Right lung (tissue), 10 donors: ENCODE results near the gene NAV3. TPM values are rescaled to one million over a fixed set of nuclear protein-coding genes. Genes with fewer than 3 reads are reported as not detected.

ENCODE experiments used
- DNase-seq, 2 donors: peaks; one replicate each; pipeline ENCODE4 v3.0.0-alpha.2; 2013
- long read RNA-seq, 8 donors: transcript quantifications; one replicate each; lab custom pipeline, GENCODE V29; 2026
- polyA plus RNA-seq, 5 donors: library from polyadenylated mRNA; unstranded; fragments of 120-200 nt; gene quantifications; one replicate each; pipeline versions ENCODE4 v1.2.1 to v1.2.3, GENCODE V29; 2013; ENCODE audit warnings: inconsistent platforms in 1 of 5, low replicate concordance in 1 of 5; ENCODE audit not compliant: insufficient read length in 5 of 5, insufficient read depth in 1 of 5

The NAV3 gene, protein sequence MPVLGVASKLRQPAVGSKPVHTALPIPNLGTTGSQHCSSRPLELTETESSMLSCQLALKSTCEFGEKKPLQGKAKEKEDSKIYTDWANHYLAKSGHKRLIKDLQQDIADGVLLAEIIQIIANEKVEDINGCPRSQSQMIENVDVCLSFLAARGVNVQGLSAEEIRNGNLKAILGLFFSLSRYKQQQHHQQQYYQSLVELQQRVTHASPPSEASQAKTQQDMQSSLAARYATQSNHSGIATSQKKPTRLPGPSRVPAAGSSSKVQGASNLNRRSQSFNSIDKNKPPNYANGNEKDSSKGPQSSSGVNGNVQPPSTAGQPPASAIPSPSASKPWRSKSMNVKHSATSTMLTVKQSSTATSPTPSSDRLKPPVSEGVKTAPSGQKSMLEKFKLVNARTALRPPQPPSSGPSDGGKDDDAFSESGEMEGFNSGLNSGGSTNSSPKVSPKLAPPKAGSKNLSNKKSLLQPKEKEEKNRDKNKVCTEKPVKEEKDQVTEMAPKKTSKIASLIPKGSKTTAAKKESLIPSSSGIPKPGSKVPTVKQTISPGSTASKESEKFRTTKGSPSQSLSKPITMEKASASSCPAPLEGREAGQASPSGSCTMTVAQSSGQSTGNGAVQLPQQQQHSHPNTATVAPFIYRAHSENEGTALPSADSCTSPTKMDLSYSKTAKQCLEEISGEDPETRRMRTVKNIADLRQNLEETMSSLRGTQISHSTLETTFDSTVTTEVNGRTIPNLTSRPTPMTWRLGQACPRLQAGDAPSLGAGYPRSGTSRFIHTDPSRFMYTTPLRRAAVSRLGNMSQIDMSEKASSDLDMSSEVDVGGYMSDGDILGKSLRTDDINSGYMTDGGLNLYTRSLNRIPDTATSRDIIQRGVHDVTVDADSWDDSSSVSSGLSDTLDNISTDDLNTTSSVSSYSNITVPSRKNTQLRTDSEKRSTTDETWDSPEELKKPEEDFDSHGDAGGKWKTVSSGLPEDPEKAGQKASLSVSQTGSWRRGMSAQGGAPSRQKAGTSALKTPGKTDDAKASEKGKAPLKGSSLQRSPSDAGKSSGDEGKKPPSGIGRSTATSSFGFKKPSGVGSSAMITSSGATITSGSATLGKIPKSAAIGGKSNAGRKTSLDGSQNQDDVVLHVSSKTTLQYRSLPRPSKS (N-terminal part only)
- 1 to 10 TPM; 3.6 to 7.1 (median 6.5) TPM for polyA plus RNA-seq
- long read RNA-seq, donor 1: 0 reads
- long read RNA-seq, donor 2: 0 reads
- long read RNA-seq, donor 3: 0 reads
- long read RNA-seq, donor 4: 0 reads
- long read RNA-seq, donor 5: 0 reads
- long read RNA-seq, donor 6: 0 reads
- long read RNA-seq, donor 7: 0 reads
- long read RNA-seq, donor 8: 0 reads

DNA sequence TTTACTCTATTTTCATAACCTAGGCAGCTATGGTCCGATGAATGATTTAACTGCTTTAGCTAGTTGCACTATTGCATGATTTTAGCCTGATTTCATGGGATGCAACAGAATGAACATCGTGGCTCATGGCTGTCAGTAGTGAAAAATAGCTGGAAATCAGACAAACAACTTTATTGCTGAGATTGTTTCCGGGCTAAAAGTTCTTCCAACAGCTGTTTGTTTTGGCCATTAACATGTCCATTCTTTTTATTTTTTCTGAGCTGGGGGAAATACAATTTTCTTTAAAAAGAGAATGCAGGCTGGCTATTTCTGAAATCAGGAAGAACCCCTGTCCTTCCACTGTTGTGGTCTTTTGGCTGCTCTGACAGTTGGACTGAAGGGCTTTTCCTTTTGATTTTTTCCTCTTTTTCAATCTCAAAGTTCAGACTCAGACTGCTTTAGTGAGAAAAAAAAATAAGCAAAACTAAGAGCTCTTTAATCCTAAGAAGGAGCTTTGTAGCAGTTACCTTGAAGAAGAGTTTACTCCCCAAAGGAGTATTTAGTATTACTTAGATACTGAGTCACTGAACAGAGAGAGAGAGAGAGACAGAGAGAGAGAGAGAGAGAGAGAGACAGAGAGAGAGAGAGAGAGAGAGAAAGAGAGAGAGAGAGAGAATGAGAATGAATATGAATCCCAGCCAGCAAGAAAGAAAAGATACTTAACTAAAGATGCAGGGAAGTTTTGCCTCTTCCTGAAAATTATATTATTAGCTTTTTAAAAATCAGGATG lies at the start of gene NAV3:
NAV3 (plus strand) TSS at position 312 of the 769 bp plus-strand sequence. CDS start 568 bp downstream, outside the sequence.
- DNase-seq: peak; percentile 66 to 72

DNA sequence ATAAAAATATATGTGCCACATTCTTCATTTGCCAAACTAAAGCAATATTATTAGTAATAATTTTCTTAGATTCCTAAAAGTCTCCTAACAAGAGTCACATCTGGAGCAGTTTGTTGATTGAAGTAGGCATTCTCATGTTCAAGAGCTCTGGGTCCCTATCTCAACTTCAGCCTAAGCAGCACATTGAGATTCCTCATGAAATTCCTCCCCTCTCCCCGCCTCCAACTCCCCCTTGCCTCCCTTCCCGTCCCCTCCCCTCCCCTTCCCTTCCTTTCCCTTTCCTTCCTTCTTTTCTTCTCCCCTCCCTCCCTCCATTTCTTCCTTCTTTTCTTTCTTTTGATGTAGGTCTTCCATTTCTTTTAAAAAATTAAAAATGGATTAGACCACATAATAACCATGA lies 48.7 kb upstream of the NAV3 start:
- DNase-seq: no peak

DNA sequence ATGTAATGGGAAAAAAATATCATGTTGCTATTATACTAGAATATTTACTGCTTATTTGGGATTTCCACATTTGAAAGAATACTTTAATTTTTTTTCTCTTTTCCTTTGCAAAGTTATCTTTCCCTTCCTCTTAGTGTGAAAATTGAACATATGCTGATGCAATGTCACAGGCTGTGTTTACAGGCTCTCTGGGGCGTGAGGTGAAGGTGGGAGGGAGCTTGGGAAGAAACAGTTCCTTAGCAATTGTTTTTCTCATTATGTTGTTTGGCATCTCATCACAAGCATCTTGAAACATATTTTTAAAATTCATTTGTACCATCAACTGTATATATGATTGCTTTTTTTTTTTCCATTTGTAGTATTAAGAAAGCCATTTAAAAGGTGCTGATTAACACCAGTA lies 47.9 kb upstream of the NAV3 start:
- DNase-seq: no peak

DNA sequence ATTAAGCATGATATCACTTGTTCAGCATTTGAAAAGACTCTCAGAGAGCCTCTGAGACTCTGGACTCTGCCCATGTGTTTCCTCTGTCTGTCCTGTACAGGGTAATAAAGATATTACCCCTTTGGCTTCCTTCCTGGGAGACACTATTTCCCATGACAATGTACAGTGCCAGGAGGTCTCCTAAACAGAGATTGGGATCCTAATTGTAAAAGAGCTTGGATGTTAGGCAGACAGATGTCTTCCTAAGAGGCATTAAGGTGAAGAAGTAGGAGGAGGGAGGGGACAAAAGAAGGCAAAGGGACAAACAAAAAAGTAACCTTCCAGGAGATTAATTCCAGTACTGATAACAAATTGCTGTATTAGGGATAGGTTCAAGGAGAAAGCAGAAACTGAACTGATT lies 45.5 kb upstream of the NAV3 start:
- no peak for DNase-seq

DNA sequence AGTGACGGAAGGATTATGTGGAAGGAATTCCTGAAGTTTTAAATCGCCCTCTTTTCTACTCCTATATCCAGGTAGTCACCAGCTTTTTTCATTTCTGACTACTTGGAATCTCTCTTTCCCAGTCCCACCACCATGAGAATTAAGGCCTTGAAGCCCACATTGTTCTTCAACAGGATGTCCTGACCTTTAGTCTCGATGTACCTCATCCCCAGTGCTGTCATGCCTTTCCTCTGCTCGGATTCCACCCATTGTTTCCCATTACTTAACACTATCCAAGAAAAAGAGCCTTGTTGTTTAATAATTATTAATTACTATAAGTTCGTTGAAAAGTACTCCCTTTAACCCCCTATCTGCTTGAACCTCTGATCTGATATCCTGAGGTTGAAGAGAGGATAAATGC lies 44.0 kb upstream of the NAV3 start:
- DNase-seq: no peak

DNA sequence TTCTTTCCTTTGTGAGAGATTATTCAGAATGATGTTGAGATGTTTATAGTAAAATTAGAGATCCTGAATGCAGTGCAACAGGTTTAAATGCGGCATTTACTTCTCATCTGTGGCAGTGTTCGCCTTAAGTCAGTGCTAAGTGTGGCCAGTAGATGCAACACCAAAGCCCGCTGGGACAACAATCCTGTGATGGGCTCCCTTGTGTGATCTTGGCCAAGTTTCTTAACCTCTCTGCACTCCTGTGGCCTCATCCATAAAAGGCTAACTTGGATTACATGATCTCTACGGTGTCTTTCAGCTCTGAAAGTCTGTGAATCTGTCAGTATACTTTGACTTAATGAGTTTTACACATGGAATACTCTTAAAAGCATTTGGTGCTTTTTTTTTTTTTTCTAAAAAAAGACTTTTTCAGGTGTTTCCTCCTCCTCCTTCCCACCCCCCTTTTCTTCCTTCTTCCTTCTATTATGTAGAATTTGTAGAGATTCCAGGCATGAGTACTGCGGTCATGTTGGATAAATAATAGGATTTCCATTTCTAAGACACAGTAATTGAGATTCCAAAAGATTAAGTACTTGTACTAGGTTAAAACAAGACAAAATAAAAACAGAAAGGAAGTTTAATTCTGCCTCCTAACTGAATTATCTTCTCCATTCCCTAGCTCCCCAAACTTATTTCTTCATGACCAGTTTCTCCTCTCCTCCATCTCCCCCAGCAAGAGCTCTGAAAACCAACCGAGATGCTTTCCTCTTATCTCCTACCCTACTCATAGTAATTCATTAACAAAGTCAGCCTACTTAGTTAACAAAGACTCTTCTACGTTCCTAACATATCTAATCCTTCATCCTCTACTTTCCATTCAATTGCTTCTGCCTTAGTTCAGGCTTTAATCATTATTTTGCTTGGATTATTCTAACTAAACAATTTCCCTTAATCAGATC lies 42.2 kb upstream of the NAV3 start:
- no peak for DNase-seq

DNA sequence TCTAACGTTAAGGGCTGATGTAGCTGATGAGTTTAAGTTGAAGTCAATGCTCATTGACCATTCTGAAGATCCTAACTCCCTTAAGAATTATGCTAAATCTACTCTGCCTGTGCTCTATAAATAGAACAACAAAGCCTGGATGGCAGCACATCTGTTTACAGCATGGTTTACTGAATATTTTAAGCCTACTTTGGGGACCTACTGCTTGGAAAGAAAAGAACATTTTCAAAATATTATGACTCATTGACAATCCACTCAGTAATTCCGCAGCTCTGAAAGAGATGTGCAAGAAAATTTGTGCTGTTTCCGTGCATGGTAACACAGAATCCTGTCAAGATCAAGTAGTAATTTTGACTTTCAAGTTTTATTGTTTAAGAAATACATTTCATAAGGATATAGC lies 35.0 kb upstream of the NAV3 start:
- DNase-seq: no peak

DNA sequence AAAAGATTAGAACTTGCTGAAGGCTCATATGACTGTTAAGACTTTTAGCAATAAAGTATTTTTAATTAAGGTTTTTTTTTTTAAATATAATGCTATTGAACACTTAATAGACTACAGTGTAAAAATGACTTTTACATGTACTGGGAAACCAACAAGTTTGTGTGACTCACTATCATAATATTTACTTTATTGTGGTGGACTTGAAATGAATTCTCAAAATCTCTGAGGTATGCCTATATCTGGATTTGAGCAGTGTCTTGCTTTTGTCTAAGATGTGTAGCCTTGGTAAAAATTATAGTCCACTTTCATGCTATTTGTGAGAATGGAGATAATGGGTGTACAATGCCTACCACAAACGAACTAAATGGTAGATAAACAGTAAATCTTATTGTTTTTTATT lies 33.9 kb upstream of the NAV3 start:
- no peak for DNase-seq

DNA sequence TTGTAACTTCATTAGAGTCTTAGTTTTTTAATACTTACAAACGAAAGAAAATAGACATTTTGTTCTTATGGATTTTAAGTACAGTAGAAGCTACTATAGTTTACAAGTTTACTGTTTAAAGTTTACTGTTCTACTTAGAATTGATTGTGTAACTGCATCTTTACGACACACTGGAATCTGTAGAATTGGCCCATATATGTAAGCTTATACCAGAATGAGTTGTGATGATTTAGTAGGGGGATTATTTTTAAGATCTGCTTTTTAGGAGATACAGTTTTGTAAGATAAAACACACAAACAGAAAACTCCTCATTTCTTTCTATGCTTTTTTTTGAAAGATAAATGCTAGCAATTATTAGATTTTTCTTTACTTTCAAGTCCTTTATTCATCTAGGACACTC lies 30.2 kb upstream of the NAV3 start:
- DNase-seq: no peak

DNA sequence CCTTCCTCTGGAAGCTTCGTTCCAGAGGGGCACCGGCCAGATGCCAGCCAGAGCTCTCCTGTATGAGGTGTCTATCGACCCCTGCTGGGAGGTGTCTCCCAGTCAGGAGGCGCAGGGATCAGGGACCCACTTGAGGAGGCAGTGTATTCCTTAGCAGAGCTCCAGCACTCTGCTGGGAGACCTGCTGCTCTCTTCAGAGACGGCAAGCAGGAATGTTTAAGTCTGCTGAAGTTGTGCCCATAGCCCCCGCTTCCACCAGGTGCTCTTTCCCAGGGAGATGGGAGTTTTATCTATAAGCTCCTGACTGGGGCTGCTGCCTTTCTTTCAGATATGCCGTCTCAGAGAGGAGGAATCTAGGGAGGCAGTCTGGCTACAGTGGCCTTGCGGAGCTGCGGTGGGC lies 22.2 kb upstream of the NAV3 start:
- DNase-seq: no peak

DNA sequence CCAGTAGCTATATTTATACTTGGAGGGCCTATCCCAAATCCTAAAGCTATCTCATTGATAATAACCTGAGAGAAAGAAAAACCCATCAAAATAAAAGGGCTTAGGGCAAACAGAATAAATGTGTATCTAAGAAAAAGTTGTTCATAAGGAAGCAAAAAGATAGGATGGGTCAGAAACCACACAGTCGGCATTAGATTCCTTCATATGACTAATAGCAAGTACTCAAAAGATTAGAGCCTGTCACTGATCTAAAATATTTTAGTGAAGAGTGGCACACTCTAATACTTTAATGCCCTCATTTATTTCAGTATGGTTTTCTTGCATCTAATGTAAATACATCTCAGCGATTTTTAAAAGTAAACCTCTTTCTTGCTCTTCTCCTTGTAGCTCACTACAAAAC lies 17.1 kb upstream of the NAV3 start:
- no peak for DNase-seq

DNA sequence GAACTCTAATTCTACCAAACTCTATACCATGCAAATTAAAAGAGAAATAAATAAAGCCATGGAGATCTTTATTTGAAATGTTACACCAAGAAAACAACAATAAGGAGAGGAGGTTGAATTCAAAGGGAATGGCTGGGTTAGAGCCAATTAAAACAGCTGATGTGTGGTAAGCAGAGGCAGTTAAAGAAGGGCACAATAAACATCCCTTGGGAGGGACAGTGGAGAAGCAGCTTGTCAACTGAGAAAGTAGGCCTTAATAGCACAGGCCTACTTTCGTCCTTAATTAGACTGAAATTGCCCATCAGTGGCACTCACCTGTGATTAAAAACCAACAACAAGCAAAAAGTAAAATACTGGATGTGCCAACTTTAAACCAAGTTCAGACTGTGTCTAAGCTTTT lies 16.3 kb upstream of the NAV3 start:
- DNase-seq: no peak

DNA sequence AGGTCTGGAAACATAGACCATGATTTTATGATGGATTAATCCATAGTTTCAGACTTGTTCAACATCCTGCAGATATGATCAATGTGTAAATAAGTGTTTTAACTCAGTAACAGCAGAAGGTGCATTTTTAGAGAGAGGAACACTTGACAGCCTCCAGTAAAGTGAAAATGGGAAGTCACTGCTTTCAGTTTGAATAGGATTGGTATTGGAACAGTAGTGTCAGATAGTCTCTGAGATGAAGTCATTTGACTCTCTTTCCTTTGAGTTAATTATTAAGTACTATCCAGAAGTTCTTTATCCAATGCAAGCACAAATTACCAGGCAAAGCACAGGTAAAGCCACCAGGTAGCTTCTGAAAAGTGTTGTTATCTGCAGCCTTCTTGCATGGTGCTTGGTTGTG lies 14.5 kb upstream of the NAV3 start:
- DNase-seq: no peak

DNA sequence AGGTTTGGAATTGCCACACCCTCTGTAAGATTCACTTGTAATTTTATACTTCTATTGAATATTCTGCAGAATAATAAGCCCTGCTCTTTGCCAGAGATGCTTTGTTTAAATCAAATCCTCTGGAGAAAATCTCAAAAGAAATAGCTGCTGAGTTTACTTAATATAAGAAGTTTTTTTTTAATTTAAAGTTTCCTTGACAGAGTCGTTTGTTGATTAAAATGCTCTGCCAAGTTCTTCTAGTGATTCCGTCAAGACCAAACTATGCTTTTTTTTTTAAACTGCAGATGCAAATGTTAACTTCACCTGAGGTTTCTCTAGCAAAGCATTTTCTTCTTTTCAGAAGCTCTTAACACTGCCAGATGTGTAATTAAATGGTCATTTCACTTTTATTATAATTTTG lies 13.4 kb upstream of the NAV3 start:
- no peak for DNase-seq

DNA sequence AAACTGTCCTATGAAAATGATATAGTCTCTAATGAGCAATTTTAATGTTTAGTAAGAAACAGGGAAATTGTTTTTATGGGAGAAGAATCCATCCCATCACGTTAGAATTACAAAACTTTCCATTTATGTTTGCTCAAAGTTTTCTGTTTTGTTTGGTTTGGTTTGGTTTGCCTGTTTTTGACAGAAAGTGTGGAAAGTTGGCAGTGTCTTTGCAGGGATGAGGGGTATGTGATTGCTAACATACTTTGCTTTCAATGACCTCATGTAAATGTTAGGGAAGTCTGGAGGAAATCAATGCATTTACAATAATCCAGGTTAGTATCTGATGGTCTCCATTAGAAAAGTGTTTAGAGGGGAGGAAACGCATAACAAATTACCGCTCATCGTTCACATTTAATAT lies 12.3 kb upstream of the NAV3 start:
- DNase-seq: no peak

DNA sequence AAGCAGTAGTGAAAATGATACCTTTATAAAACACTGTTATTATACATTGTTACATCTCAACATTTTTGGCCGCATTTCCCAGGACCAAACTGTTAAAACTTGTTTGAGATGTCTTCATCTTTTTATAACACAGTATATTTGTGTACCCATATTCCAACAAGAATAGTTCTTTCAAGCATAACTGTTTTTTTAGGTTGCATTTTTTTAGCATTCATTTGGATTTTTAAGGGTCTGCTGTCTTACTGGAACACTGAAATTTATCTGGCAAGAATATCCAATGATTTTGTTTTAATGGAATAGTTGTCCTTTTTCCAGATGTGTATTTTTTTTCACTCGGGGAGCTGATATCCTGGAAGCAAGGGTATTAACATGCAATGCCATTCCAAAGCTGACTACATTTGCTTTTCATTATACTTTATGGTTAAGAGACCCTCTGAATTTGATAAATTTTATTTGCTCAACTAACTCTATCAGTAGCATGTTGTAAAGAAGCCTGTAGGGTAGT lies 8.9 kb upstream of the NAV3 start:
- no peak for DNase-seq

DNA sequence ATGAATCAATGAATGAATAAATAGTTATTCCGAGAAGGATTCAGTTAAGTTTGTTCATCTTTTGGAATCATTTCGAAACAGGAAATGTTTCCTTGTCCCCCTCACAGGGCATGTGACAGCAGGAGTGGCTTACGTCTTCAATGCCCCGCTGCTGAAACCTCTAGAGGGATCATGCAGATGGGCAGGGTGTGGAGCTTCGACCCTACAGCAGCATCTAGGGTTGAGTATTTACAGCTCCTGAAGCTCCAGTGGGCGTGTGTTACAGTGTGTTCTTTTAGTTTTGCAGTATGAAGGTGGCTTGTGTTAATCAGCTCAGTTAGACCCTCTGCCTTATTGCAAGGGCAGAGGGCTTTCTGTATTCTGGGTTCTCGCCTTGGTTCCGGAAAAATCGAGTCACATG lies 2.6 kb downstream of the NAV3 start:
- no peak for DNase-seq

DNA sequence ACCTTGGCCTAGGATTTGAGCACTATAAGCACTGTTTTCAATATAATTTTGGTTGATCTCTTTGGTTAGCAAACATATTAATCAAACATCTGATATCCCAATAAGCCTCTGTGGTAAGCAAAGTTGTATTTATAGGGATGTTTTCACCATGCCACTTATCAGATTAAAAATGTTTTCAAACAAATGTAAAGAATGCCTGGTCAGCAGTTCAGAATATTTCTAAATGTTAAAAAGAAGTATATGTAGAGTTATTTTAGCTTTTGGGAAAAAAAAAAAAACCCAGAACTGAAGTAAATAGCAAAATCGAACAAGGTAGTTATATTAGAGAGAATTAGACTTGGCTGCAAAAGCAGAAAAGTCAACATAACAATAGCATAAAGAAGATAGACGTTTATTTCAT lies 3.9 kb downstream of the NAV3 start:
- no peak for DNase-seq

DNA sequence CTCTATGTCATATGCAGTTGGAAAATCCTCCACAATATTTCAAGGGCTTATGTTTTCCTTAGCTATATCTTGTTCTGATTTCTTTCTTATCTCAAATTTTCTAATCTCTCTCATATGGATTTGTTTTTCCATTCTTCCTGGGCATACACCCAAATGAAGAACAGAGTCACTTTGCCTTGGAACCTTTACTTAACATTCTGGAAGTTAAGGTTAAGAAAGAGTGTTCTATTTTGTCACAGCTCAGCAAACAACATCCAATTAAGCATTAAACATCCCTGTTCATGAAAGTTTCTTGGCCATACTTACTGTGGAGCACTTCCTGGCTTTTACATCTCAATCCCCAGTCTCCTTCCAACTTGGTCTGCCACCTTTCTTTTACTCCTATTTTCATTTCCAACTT lies 5.3 kb downstream of the NAV3 start:
- peak in 1 of 2 donors; percentile 42 for DNase-seq

DNA sequence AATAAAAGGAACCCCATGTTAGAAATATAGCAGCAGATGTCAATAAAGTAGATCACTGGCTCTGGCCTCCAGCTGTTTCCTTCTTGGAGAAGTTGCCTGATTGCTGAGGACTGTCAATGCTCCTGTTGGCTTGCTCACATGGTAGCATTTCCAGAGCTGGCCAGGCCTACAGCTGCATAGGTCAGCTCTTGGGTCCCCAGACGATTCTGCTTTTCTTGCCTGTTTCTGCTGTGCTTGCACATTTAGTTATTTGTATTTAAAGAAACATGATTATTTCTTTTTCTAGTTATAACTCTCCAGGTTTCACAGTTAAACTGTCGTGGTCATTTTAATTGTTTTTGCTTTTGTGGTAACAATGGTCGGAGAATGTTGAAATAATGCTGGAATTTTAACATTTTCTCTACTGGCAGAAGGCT lies 7.2 kb downstream of the NAV3 start:
- DNase-seq: no peak
